ENCODE results near the gene LPCAT1. TPM values are rescaled to one million over a fixed set of nuclear protein-coding genes. Genes with fewer than 3 reads are reported as not detected.

The LPCAT1 gene
- total and polyA plus RNA-seq, 2 of the 4 experiments (the other 2 are of a cell fraction): 17.7 to 33.6 TPM

DNA sequence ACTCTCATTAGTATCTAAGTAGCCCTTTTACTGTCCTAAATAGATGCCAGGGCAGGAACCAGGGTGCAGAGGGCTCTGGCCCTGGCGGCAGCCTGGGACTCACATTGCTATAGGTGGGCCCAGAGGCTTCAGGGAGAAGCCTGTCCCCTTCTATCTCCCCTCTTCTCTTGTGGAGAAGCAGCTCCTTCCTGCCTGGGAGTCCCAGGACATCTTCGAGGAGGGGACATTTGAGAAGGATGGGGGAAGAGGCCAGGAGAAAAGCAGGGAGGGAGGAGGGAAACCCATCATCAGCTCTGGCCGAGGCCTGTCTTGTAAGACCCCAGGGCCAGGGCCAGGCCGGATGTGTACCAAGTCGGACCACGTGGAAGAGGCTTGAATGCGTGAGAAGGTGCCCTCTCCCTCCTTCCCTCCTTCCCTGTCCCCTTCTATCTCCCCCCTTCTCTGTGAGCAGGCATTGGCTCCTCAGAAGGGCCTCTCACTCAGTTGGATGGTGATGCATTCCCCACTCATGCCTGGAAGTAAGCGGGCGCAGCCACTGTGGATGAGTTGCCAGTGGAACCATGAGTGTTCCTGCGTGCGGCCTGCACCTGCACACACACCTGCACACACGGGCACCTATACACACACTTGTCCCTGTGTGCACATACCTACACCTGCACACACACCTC lies 20.7 kb upstream of the LPCAT1 start:
- no peak for ATAC-seq (ENCODE audit: low read depth)
- Histone ChIP-seq H2AK9ac (replicated peaks; ENCODE audit: low read depth, low read length, poor library complexity) (no peak overlapping the region), H3K18ac (ENCODE audit: low read depth, low read length) (no peak overlapping the region), H2BK15ac (ENCODE audit: low read depth, low read length) (no peak overlapping the region), H3K9me3 (ENCODE audit: control insufficient read depth, insufficient read depth, low read length) (no peaks in the 10 kb centered on the region), H4K20me1 (ENCODE audit: insufficient read depth, low read length) (no peaks in the 10 kb centered on the region; the same call in 1 of the 2 replicates), H4K8ac (ENCODE audit: low read depth in 2 of 2, low read length in 2 of 2) (no peak overlapping the region), H2BK120ac (ENCODE audit: low read depth, low read length) (no peak overlapping the region), H3K56ac (ENCODE audit: extremely low read depth, insufficient read depth, low read length) (no peak overlapping the region), H2BK5ac (ENCODE audit: low read depth, low read length, poor library complexity, severe bottlenecking) (no peak overlapping the region), H3K36me3 (ENCODE audit: control insufficient read depth, insufficient read depth, low read length) (no peaks in the 10 kb centered on the region), H3K4me1 (ENCODE audit: control insufficient read depth, insufficient read depth, low read length) (no peaks in the 10 kb centered on the region), H3K4me2 (ENCODE audit: low read depth, low read length) (no peak overlapping the region), H3K27me3 (ENCODE audit: control insufficient read depth, insufficient read depth, low read length) (peaks cover 28% of the 10 kb centered on the region), H3K4ac (ENCODE audit: low read depth, low read length) (no peak overlapping the region), H3K14ac (replicated peaks; ENCODE audit: low read depth, low read length) (no peak overlapping the region), H3K9ac (ENCODE audit: low read depth, low read length) (no peak overlapping the region), H4K5ac (ENCODE audit: low read depth, low read length) (no peak overlapping the region), H2AK5ac (ENCODE audit: low read depth, low read length) (no peak overlapping the region), H3K4me3 (ENCODE audit: insufficient read depth, low read depth, low read length) (no peak overlapping the region), H3K79me1 (ENCODE audit: low read depth in 1 of 2, low read length in 2 of 2) (no peaks in the 10 kb centered on the region), H3K23ac (ENCODE audit: low read depth, low read length) (no peak overlapping the region), H4K91ac (ENCODE audit: insufficient read depth, low read depth, low read length) (no peak overlapping the region), H3K9me1 (ENCODE audit: insufficient read depth, low read length) (peaks cover 10% of the 10 kb centered on the region; the same call in 1 of the 2 replicates), H3K27ac (ENCODE audit: insufficient read depth, low read length) (no peak overlapping the region), H2BK20ac (ENCODE audit: low read depth, low read length) (no peak overlapping the region), H2AFZ (replicated peaks; ENCODE audit: low read length, poor library complexity) (no peak overlapping the region)
- ChIA-PET CTCF (no interaction called here), POLR2A (ENCODE audit: unreplicated experiment) (no interaction called here)
- in situ Hi-C loops (cut with MboI; ENCODE audit: low sequenced_read_pairs) (no loop called here), dilution Hi-C loops (cut with HindIII; ENCODE audit: low sequenced_read_pairs, unreplicated experiment) (no loop called here), intact Hi-C loops (cut with micrococcal nuclease) (no loop called here)
- 81% methylated on average over 4 of the region's 12 CpGs; no CpG with 5 or more reads in 1 of the 2 experiments for WGBS, 2 experiments (ENCODE audit: extremely low coverage in 2 of 2, insufficient read length in 1 of 2)
- no TSS peak for BruUV-seq (replicated peaks)
- TF ChIP-seq, protein P1, sequence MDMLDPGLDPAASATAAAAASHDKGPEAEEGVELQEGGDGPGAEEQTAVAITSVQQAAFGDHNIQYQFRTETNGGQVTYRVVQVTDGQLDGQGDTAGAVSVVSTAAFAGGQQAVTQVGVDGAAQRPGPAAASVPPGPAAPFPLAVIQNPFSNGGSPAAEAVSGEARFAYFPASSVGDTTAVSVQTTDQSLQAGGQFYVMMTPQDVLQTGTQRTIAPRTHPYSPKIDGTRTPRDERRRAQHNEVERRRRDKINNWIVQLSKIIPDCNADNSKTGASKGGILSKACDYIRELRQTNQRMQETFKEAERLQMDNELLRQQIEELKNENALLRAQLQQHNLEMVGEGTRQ (IDR thresholded peaks at IDR 0.05; ENCODE audit: low read depth, low read length): no peak
- TF ChIP-seq RAD21 (IDR thresholded peaks at IDR 0.05; ENCODE audit: low read length): no peak
- TF ChIP-seq BHLHE40 (IDR thresholded peaks at IDR 0.05; ENCODE audit: low read depth, low read length): no peak
- no peak for TF ChIP-seq MAZ (IDR thresholded peaks at IDR 0.05; ENCODE audit: borderline replicate concordance, low read depth, low read length)
- TF ChIP-seq RCOR1 (IDR thresholded peaks at IDR 0.05; ENCODE audit: insufficient replicate concordance, low read length): no peak
- no peak for DNase-seq

All from IMR-90 (cell line).